ENCODE data around the gene DPH6. TPM values are rescaled to one million over a fixed set of nuclear protein-coding genes. Genes with fewer than 3 reads are reported as not detected.

Gene DPH6
- total RNA-seq, 4 donors from 2014 or later: 15.9 to 44.1 (median 26.1) TPM

DNA sequence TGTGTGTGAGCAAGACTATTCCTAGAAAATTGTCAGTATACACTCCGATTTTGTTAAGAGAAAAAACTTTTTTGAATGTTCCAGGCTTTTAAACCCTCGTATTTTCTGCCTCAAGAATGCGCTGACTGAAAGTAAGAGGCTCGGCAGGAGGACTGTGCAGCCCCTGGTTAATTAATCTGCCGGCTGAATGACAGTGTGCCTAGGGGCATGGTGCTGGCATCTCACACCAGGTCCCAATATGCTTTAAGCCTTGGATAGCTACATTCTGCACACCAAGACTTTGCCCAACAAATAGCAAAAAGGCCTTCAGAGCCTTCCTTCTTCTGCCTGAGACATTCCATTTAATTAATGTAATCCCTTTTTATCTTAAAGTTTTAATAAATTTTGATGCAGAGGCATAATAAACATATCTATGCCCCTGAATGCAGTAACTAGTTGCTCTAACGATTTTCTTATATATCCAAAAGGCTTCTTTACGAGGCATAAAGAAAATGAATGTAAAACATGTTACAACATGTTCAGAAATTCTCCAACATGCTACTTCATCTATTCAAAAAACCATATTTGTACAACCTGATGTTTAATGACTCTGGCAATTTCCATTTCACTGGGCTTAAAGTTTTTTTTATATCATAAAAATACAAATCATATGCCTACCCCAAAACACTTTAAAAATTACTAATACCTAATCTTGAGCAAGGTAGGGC lies 37.9 kb downstream of the DPH6 start:
- ATAC-seq: no peak
- DNase-seq: no peak
- Histone ChIP-seq H3K9me3 (no peaks in the 10 kb centered on the region), H3K36me3 (no peaks in the 10 kb centered on the region), H3K4me1 (peaks cover 10 to 12% of the 10 kb centered on the region in 2 donors), H3K27ac (no peak overlapping the region), H3K4me3 (no peak overlapping the region), H3K27me3 (no peaks in the 10 kb centered on the region)
- intact Hi-C loops (cut with DNase I; ENCODE audit: low total_unique reads) (no loop called here), in situ Hi-C loops (cut with MboI; ENCODE audit: low sequenced_read_pairs in 4 of 4) (no loop called here)
- TF ChIP-seq POLR2A (IDR thresholded peaks at IDR 0.05) (no peak), CTCF (IDR thresholded peaks at IDR 0.05 in 4 of 5, conservative IDR thresholded peaks at IDR 0.05 in 1 of 5) (no peak)

- TF ChIP-seq POLR2A (IDR thresholded peaks at IDR 0.05) (no peak), CTCF (IDR thresholded peaks at IDR 0.05 in 4 of 5, conservative IDR thresholded peaks at IDR 0.05 in 1 of 5) (no peak)
- Histone ChIP-seq H3K4me3 (no peak overlapping the region), H3K27me3 (no peaks in the 10 kb centered on the region), H3K27ac (no peak overlapping the region), H3K36me3 (no peaks in the 10 kb centered on the region), H3K9me3 (no peaks in the 10 kb centered on the region), H3K4me1 (peaks cover 10 to 12% of the 10 kb centered on the region in 2 donors)
- DNase-seq: no peak
- in situ Hi-C loops (cut with MboI; ENCODE audit: low sequenced_read_pairs in 4 of 4) (no loop called here), intact Hi-C loops (cut with DNase I; ENCODE audit: low total_unique reads) (no loop called here)
- no peak for ATAC-seq
Observed at GRCh38 chr15:35506272-35506870, 39.6 kb downstream of the DPH6 start.

DNA sequence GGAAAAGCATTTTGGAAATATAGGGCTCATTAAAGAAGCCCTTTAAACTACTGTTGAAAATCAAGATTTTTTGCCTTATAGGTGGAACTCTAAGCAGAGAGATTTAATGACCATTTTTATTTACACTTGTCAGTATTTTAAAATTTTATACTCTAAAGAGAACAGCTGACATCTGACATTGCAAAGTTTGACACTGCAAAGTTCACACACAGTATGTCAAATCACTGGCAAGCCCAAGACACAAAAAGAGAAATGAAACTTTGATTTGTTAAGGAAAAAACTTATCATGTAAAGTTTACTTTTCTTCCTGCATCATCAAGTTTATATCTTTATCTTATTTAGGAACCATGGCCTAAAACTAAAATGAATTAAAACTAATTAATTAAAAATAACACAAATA lies 40.2 kb downstream of the DPH6 start:
- DNase-seq (no peak), ATAC-seq (no peak)
- Histone ChIP-seq H3K27me3 (no peaks in the 10 kb centered on the region), H3K4me1 (peaks cover 10 to 12% of the 10 kb centered on the region in 2 donors), H3K9me3 (no peaks in the 10 kb centered on the region), H3K27ac (no peak overlapping the region), H3K36me3 (no peaks in the 10 kb centered on the region), H3K4me3 (no peak overlapping the region)
- in situ Hi-C loops (cut with MboI; ENCODE audit: low sequenced_read_pairs in 4 of 4): no loop called here
- TF ChIP-seq CTCF (IDR thresholded peaks at IDR 0.05 in 4 of 5, conservative IDR thresholded peaks at IDR 0.05 in 1 of 5): no peak
- TF ChIP-seq POLR2A (IDR thresholded peaks at IDR 0.05): no peak
- intact Hi-C loops (cut with DNase I; ENCODE audit: low total_unique reads): no loop called here

DNA sequence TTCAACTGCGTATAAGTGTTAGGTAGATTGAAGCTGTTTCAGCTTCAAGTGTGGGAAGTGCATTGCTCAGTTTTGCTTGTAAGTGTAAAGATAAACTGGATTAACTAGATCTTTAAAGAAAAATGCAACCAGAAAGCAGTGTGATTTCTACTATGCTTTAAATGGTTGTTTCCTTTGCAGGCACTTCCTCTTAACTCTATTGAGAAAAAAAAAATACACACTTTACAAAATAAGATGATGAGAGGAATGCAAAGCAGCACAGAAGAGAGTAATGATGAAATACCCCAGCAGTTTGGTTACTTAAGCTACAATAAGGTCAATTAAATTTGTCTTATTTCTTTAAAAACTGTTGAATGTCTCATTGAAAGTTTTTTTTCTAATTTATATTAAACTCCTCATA lies 40.8 kb downstream of the DPH6 start:
- Histone ChIP-seq H3K4me1 (peaks cover 10 to 12% of the 10 kb centered on the region in 2 donors), H3K36me3 (no peaks in the 10 kb centered on the region), H3K27ac (no peak overlapping the region), H3K27me3 (no peaks in the 10 kb centered on the region), H3K4me3 (no peak overlapping the region), H3K9me3 (no peaks in the 10 kb centered on the region)
- ATAC-seq (no peak), DNase-seq (no peak)
- intact Hi-C loops (cut with DNase I; ENCODE audit: low total_unique reads): no loop called here
- in situ Hi-C loops (cut with MboI; ENCODE audit: low sequenced_read_pairs in 4 of 4): no loop called here
- no peak for TF ChIP-seq POLR2A (IDR thresholded peaks at IDR 0.05)
- TF ChIP-seq CTCF (IDR thresholded peaks at IDR 0.05 in 4 of 5, conservative IDR thresholded peaks at IDR 0.05 in 1 of 5): no peak
